ENCODE data around the gene NEK10.

Gene NEK10

GRCh38 chr3:27080258-27080525, 289.0 kb downstream of the NEK10 start:
- no peak for DNase-seq
- Mint-ChIP-seq H3K36me3 (ENCODE audit: insufficient read depth) (no peaks in the 10 kb centered on the region), H3K4me3 (no peak overlapping the region), H3K4me1 (ENCODE audit: low read depth in 2 of 2) (no peaks in the 10 kb centered on the region), H3K9me3 (peaks cover 4 to 5% of the 10 kb centered on the region in 2 donors), H3K27ac (no peak overlapping the region), H3K27me3 (peaks cover 3 to 13% of the 10 kb centered on the region in 2 donors)
- no peak for ATAC-seq (replicated peaks)

GRCh38 chr3:27079427-27080257, 289.5 kb downstream of the NEK10 start:
- DNase-seq (no peak), ATAC-seq (replicated peaks) (no peak)
- H3K27me3 Mint-ChIP-seq, result peaks cover 7 to 18% of the 10 kb centered on the region in 2 donors
- no peak overlapping the region for H3K27ac Mint-ChIP-seq
- no peak overlapping the region for H3K4me3 Mint-ChIP-seq
- H3K9me3 Mint-ChIP-seq, result peaks cover 4 to 5% of the 10 kb centered on the region in 2 donors
- H3K4me1 Mint-ChIP-seq (ENCODE audit: low read depth in 2 of 2), result no peaks in the 10 kb centered on the region
- H3K36me3 Mint-ChIP-seq (ENCODE audit: insufficient read depth), result no peaks in the 10 kb centered on the region

- ATAC-seq (replicated peaks) (no peak), DNase-seq (no peak)
- Mint-ChIP-seq H3K4me3 (no peak overlapping the region), H3K27me3 (peaks cover 8 to 26% of the 10 kb centered on the region in 2 donors), H3K27ac (no peak overlapping the region), H3K4me1 (ENCODE audit: low read depth in 2 of 2) (no peaks in the 10 kb centered on the region), H3K9me3 (peaks cover 4 to 5% of the 10 kb centered on the region in 2 donors), H3K36me3 (ENCODE audit: insufficient read depth) (no peaks in the 10 kb centered on the region)
These were observed 290.8 kb downstream of the NEK10 start for GRCh38 chr3:27078246-27078913.

GRCh38 chr3:27076815-27077630, 292.2 kb downstream of the NEK10 start:
- peaks cover 12 to 34% of the 10 kb centered on the region in 2 donors for H3K27me3 Mint-ChIP-seq
- ATAC-seq (replicated peaks) (no peak), DNase-seq (no peak)
- H3K4me3 Mint-ChIP-seq, result no peak overlapping the region
- H3K4me1 Mint-ChIP-seq (ENCODE audit: low read depth in 2 of 2), result no peaks in the 10 kb centered on the region
- H3K36me3 Mint-ChIP-seq (ENCODE audit: insufficient read depth), result no peaks in the 10 kb centered on the region
- H3K9me3 Mint-ChIP-seq, result peaks cover 4 to 5% of the 10 kb centered on the region in 2 donors
- H3K27ac Mint-ChIP-seq, result no peak overlapping the region

- Mint-ChIP-seq H3K4me1 (ENCODE audit: low read depth in 2 of 2) (no peaks in the 10 kb centered on the region), H3K27me3 (peaks cover 12 to 34% of the 10 kb centered on the region in 2 donors), H3K36me3 (ENCODE audit: insufficient read depth) (no peaks in the 10 kb centered on the region), H3K27ac (no peak overlapping the region), H3K4me3 (no peak overlapping the region), H3K9me3 (peaks cover 3 to 5% of the 10 kb centered on the region in 2 donors)
- no peak for ATAC-seq (replicated peaks)
- no peak for DNase-seq
These were observed 294.3 kb downstream of the NEK10 start for GRCh38 chr3:27074914-27075313.

- Mint-ChIP-seq H3K36me3 (ENCODE audit: insufficient read depth) (no peaks in the 10 kb centered on the region), H3K27ac (no peak overlapping the region), H3K4me3 (no peak overlapping the region), H3K9me3 (peaks cover 2 to 5% of the 10 kb centered on the region in 2 donors), H3K27me3 (peaks cover 12 to 34% of the 10 kb centered on the region in 2 donors), H3K4me1 (ENCODE audit: low read depth in 2 of 2) (no peaks in the 10 kb centered on the region)
- no peak for DNase-seq
- ATAC-seq (replicated peaks), result no peak
These were observed 295.3 kb downstream of the NEK10 start for GRCh38 chr3:27073912-27074311.

GRCh38 chr3:27072810-27073651, 296.2 kb downstream of the NEK10 start:
- H3K27me3 Mint-ChIP-seq, result peaks cover 12 to 34% of the 10 kb centered on the region in 2 donors
- ATAC-seq (replicated peaks) (no peak), DNase-seq (no peak)
- no peaks in the 10 kb centered on the region for H3K36me3 Mint-ChIP-seq (ENCODE audit: insufficient read depth)
- no peak overlapping the region for H3K4me3 Mint-ChIP-seq
- H3K4me1 Mint-ChIP-seq (ENCODE audit: low read depth in 2 of 2), result no peaks in the 10 kb centered on the region
- no peaks in the 10 kb centered on the region for H3K9me3 Mint-ChIP-seq
- no peak overlapping the region for H3K27ac Mint-ChIP-seq

GRCh38 chr3:27060336-27060735, 308.8 kb downstream of the NEK10 start:
- ATAC-seq (replicated peaks), result no peak
- Mint-ChIP-seq H3K9me3 (peaks cover 0 to 1% of the 10 kb centered on the region in 2 donors), H3K4me1 (ENCODE audit: low read depth in 2 of 2) (no peaks in the 10 kb centered on the region), H3K27ac (no peak overlapping the region), H3K27me3 (peaks cover 0 to 6% of the 10 kb centered on the region in 2 donors), H3K4me3 (no peak overlapping the region), H3K36me3 (ENCODE audit: insufficient read depth) (no peaks in the 10 kb centered on the region)
- no peak for DNase-seq

Data from effector memory CD8-positive, alpha-beta T cell (primary cell).